Osteocyte (in vitro differentiated cells): ENCODE measurements around the gene TEF. TPM values are rescaled to one million over a fixed set of nuclear protein-coding genes. Genes with fewer than 3 reads are reported as not detected.

Source experiments
- DNase-seq: peaks from one replicate; pipeline ENCODE4 v3.0.0; 2021; ENCODE audit warnings: mixed read lengths; ENCODE audit not compliant: unreplicated experiment; ENCODE audit errors: extremely low spot score
- H3K27ac Mint-ChIP-seq: one replicate; pipeline ENCODE4 v1.8.0; 2021; ENCODE audit warnings: mild to moderate bottlenecking, mixed read lengths; ENCODE audit not compliant: unreplicated experiment
- H3K27me3 Mint-ChIP-seq: one replicate; pipeline ENCODE4 v1.8.0; 2021; ENCODE audit warnings: mixed read lengths; ENCODE audit not compliant: unreplicated experiment
- H3K36me3 Mint-ChIP-seq: one replicate; pipeline ENCODE4 v1.8.0; 2021; ENCODE audit warnings: mixed read lengths; ENCODE audit not compliant: unreplicated experiment
- H3K4me1 Mint-ChIP-seq: one replicate; pipeline ENCODE4 v1.8.0; 2021; ENCODE audit warnings: mixed read lengths; ENCODE audit not compliant: unreplicated experiment
- H3K4me3 Mint-ChIP-seq: one replicate; pipeline ENCODE4 v1.8.0; 2021; ENCODE audit warnings: mild to moderate bottlenecking, moderate library complexity, mixed read lengths; ENCODE audit not compliant: unreplicated experiment
- H3K9me3 Mint-ChIP-seq: one replicate; pipeline ENCODE4 v1.8.0; 2021; ENCODE audit warnings: mixed read lengths; ENCODE audit not compliant: unreplicated experiment
- total RNA-seq: library from RNA; stranded (reverse); gene quantifications from 2 replicates; pipeline ENCODE4 v1.2.1, GENCODE V29; 2021
- TF ChIP-seq, protein P1 (sequence below): fragments of 200-600 bp; sonication (generic); IDR thresholded peaks from 2 replicates; pipeline ENCODE4 v1.5.0; 2021; ENCODE audit warnings: antibody characterized with exemption, mild to moderate bottlenecking, moderate library complexity

Gene TEF
- total RNA-seq, 1 donor from 2014 or later = 5.7 TPM

DNA sequence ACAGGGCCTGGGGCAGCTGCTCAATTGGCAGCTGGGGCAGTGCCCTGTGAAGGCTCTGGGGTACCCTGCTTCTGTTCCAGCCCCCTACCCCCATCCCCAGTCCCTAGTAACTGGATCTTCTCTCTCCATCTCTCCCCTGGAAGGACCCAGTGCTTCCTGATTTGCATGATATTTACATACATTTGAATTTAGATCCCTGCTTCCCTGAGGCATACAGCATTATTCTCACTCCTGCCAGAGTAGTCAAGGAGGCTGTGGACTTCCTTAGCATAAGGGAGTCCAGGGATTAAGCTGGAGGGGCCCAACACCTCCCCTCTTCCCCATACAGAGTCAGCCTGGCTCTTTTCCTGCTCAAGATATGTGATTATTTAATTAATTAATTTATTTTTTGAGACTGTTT lies 24.7 kb downstream of the TEF start:
- no peak for DNase-seq

DNA sequence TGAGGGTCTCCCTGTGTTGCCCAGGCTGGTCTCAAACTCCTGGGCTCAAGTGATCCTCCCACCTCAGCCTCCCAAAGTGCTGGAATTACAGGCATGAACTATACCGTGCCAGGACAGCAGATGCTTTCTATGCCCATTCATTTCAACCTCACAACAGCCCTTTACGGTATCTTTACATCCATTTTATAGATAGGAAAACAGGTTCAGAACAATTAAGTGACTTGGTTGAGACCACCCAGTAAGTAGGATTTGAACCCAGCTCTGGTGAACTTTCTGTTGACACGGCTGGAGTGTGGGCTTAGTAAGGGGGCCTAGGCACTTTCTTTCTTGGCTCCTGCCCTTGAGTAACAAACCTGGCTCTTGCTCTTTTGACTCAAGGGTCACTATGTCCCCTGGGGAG lies 25.7 kb downstream of the TEF start:
- Mint-ChIP-seq H3K27ac (peak overlapping the region; percentile 34), H3K27me3 (no peaks in the 10 kb centered on the region), H3K9me3 (no peaks in the 10 kb centered on the region), H3K36me3 (no peaks in the 10 kb centered on the region), H3K4me1 (peaks cover 19% of the 10 kb centered on the region), H3K4me3 (no peak overlapping the region)
- no peak for DNase-seq
- TF ChIP-seq, protein P1, sequence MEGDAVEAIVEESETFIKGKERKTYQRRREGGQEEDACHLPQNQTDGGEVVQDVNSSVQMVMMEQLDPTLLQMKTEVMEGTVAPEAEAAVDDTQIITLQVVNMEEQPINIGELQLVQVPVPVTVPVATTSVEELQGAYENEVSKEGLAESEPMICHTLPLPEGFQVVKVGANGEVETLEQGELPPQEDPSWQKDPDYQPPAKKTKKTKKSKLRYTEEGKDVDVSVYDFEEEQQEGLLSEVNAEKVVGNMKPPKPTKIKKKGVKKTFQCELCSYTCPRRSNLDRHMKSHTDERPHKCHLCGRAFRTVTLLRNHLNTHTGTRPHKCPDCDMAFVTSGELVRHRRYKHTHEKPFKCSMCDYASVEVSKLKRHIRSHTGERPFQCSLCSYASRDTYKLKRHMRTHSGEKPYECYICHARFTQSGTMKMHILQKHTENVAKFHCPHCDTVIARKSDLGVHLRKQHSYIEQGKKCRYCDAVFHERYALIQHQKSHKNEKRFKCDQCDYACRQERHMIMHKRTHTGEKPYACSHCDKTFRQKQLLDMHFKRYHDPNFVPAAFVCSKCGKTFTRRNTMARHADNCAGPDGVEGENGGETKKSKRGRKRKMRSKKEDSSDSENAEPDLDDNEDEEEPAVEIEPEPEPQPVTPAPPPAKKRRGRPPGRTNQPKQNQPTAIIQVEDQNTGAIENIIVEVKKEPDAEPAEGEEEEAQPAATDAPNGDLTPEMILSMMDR = no peak

More for the DNA sequence above, 24.7 kb downstream of the TEF start:
- Mint-ChIP-seq H3K4me1 (peaks cover 24% of the 10 kb centered on the region), H3K27ac (no peak overlapping the region), H3K4me3 (no peak overlapping the region), H3K36me3 (no peaks in the 10 kb centered on the region), H3K27me3 (no peaks in the 10 kb centered on the region), H3K9me3 (no peaks in the 10 kb centered on the region)
- TF ChIP-seq, protein P1 = no peak

DNA sequence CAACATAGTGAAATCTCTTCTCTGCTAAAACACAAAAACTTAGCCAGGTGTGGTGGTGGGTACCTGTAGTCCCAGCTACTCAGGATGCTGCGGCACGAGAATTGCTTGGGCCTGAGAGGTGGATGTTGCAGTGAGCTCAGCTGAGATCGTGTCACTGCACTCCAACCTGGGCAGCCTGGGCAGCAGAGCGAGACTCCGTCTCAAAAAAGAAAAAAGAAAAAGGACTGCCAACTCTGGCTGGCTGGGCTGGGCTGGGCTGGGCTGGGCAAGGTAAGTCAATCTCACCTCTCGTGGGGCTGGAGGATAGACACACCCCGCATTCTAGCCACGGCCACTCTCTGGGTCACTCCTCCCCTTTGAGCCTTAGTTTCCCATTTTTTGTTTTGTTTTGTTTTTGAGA lies 26.9 kb downstream of the TEF start:
- no peaks in the 10 kb centered on the region for H3K36me3 Mint-ChIP-seq

DNA sequence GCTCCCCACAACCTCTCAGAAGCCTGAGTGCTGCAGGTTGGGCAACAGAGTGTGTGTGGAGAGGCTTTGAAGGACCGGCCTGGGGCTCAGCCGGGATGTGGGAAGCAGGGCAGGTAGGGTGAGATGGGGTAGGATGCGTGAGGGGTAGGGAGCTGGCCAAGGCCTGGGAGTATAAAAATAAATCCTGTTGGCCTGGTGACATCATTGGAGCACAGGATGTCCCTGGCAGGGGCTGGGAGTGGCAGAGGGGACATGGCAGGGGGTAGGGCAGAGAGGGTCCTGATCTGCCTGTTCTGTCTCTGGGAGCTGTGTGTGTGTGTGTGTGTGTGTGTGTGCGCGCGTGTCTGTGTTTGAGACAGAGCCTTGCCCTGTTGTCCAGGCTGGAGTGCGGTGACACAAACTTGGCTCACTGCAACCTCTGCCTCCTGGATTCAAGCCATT lies 28.6 kb downstream of the TEF start:
- DNase-seq = no peak
- Mint-ChIP-seq H3K27me3 (no peaks in the 10 kb centered on the region), H3K27ac (no peak overlapping the region), H3K36me3 (no peaks in the 10 kb centered on the region), H3K4me1 (peaks cover 22% of the 10 kb centered on the region), H3K9me3 (no peaks in the 10 kb centered on the region), H3K4me3 (no peak overlapping the region)
- TF ChIP-seq, protein P1 = no peak

More for the DNA sequence above, 26.9 kb downstream of the TEF start:
- H3K27ac Mint-ChIP-seq = no peak overlapping the region
- H3K27me3 Mint-ChIP-seq = no peaks in the 10 kb centered on the region
- no peaks in the 10 kb centered on the region for H3K9me3 Mint-ChIP-seq
- TF ChIP-seq, protein P1 = no peak
- DNase-seq = no peak
- no peak overlapping the region for H3K4me3 Mint-ChIP-seq
- H3K4me1 Mint-ChIP-seq = peaks cover 18% of the 10 kb centered on the region

DNA sequence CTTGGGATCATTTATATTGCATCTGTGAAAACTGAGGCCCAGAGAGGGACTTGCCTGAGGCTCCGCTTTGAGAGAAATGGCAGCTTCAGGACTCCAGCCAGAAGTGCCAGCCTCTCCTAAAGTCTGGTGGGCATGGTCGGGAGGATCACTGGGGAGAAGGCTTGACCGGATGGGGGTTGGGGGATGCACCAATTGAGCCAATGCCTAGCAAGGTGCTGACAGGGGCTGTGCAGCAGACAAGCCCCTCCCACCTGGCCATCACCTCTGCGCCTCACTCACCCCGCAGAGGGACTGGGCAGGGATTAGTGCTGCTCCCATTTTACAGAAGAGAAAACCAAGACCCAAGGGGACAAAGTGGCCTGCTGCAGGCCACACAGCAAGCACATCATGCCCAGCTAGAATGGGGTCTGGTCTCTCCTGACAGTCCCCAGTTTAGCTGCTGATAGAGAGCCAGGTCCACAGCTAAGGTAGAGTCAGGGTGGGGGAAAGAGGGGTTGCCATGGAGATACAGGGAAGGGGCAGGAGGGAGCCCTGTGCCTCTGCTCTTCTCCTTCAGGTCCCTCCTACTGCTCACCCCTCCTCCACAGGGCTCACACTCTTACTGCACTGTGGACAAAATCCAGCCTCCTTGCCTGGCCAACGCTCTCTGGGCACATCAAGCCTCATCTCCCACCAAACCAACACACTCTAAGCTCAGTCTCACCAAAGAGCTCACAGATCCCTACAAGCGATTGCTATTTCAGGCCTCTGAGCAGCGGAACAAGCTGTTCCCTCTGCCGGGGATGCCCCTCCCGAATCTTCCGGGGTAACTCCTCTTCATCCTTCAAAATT lies 29.5 kb downstream of the TEF start:
- TF ChIP-seq, protein P1 = no peak
- Mint-ChIP-seq H3K9me3 (no peaks in the 10 kb centered on the region), H3K4me1 (peaks cover 22% of the 10 kb centered on the region), H3K27ac (peak overlapping the region; percentile 68), H3K36me3 (no peaks in the 10 kb centered on the region), H3K4me3 (no peak overlapping the region), H3K27me3 (no peaks in the 10 kb centered on the region)
- DNase-seq = no peak
